Neural progenitor cell (in vitro differentiated cells): ENCODE results near the gene PSMG4.

Experiments
- CTCF ChIP-seq: fragments of 200-600 bp; sonication (generic); IDR thresholded peaks from 2 replicates; pipeline ENCODE4 v1.5.1; 2017; ENCODE audit warnings: antibody characterized with exemption, mild to moderate bottlenecking
- EZH2 ChIP-seq: fragments of 200-600 bp; sonication (generic); IDR thresholded peaks from 2 replicates; pipeline ENCODE4 v1.6.1; 2017; ENCODE audit warnings: antibody characterized with exemption, mild to moderate bottlenecking, moderate library complexity
- EZH2phosphoT487 ChIP-seq: fragments of 200-600 bp; sonication (generic); IDR thresholded peaks from 2 replicates; pipeline ENCODE4 v1.6.1; 2017; ENCODE audit warnings: antibody characterized with exemption

- TF ChIP-seq EZH2, result no peak
- TF ChIP-seq EZH2phosphoT487, result no peak
- TF ChIP-seq CTCF, result no peak
Observed at GRCh38 chr6:3227363-3228045, 31.2 kb upstream of the PSMG4 start, which contains the start of gene TUBB2B.
